ENCODE measurements around the gene ADAT3.

DNA sequence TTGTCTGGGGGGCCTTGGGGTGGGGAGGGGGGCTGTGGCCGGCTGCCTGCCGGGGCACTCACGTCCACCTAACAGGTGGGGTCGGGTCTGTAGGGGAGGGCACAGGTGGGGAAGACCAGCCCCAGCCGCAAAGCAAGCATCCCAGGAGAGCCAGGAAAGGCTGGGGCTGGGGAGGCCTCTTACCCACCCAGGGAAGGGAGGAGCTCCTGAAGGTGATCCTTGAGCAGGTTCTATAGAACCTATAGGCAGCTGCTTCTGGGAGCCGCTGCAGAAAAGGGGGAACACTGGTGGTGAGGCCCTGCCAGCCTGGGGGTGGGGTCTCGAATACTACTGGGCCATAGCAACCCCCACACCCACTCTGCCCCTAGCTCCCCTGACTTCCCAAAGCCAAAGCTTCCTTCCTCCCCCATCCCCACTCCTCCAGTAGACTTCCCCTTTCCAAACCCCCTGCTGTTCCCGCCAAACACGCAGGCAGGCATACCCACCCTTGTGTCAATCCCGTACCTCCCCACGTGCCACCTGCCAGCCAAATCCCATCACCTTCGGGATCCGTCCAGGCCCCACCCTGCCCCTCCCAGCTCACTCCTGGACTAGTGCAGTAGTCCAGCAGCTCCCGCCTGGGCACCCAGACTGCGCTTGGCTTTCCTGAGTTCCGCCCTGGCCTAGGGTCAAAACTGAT is 47.4 kb upstream of the ADAT3 start:
- TF ChIP-seq, protein P1, sequence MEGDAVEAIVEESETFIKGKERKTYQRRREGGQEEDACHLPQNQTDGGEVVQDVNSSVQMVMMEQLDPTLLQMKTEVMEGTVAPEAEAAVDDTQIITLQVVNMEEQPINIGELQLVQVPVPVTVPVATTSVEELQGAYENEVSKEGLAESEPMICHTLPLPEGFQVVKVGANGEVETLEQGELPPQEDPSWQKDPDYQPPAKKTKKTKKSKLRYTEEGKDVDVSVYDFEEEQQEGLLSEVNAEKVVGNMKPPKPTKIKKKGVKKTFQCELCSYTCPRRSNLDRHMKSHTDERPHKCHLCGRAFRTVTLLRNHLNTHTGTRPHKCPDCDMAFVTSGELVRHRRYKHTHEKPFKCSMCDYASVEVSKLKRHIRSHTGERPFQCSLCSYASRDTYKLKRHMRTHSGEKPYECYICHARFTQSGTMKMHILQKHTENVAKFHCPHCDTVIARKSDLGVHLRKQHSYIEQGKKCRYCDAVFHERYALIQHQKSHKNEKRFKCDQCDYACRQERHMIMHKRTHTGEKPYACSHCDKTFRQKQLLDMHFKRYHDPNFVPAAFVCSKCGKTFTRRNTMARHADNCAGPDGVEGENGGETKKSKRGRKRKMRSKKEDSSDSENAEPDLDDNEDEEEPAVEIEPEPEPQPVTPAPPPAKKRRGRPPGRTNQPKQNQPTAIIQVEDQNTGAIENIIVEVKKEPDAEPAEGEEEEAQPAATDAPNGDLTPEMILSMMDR (IDR thresholded peaks at IDR 0.05 in 4 of 5, conservative IDR thresholded peaks at IDR 0.05 in 1 of 5), result no peak
- TF ChIP-seq POLR2A (IDR thresholded peaks at IDR 0.05), result no peak
